SJSA1 (cell line): ENCODE measurements around the gene SHROOM3. TPM values are rescaled to one million over a fixed set of nuclear protein-coding genes. Genes with fewer than 3 reads are reported as not detected.
A peak's percentile ranks its signal among the peaks of the same experiment; 100 is the strongest.

Experiments used
- DNase-seq, 2 experiments: peaks; one replicate each; pipeline ENCODE4 v3.0.0-alpha.2; 2015 to 2020; ENCODE audit warnings: low spot score in 2 of 2, low read depth in 1 of 2
- H3K27ac ChIP-seq: fragments of 250-450 bp; sonication (Bioruptor Pico); 2 replicates; pipeline ENCODE4 v1.5.1; 2020; ENCODE audit warnings: mild to moderate bottlenecking, moderate library complexity
- H3K27me3 ChIP-seq: fragments of 250-450 bp; sonication (Bioruptor Pico); replicated peaks from 2 replicates; pipeline ENCODE4 v1.5.1; 2020; ENCODE audit warnings: mild to moderate bottlenecking, moderate library complexity
- H3K36me3 ChIP-seq: fragments of 250-450 bp; sonication (Bioruptor Pico); 2 replicates; pipeline ENCODE4 v1.5.1; 2020; ENCODE audit warnings: mild to moderate bottlenecking
- H3K4me1 ChIP-seq: fragments of 250-450 bp; sonication (Bioruptor Pico); replicated peaks from 2 replicates; pipeline ENCODE4 v1.6.1; 2021; ENCODE audit warnings: mild to moderate bottlenecking
- H3K4me3 ChIP-seq: fragments of 250-450 bp; sonication (Bioruptor Pico); 2 replicates; pipeline ENCODE4 v1.5.1; 2020; ENCODE audit warnings: mild to moderate bottlenecking
- H3K9me3 ChIP-seq: fragments of 250-450 bp; sonication (Bioruptor Pico); replicated peaks from 2 replicates; pipeline ENCODE4 v1.5.1; 2020; ENCODE audit warnings: mild to moderate bottlenecking
- total RNA-seq: library from RNA; depleted of rRNA; stranded (reverse); fragments of >200 nt; shearing (Covaris generic); gene quantifications from 2 replicates; pipeline ENCODE4 v1.2.3, GENCODE V29; 2014

Gene SHROOM3
- total RNA-seq, 1 experiment from 2014 or later = 18.7 TPM

DNA sequence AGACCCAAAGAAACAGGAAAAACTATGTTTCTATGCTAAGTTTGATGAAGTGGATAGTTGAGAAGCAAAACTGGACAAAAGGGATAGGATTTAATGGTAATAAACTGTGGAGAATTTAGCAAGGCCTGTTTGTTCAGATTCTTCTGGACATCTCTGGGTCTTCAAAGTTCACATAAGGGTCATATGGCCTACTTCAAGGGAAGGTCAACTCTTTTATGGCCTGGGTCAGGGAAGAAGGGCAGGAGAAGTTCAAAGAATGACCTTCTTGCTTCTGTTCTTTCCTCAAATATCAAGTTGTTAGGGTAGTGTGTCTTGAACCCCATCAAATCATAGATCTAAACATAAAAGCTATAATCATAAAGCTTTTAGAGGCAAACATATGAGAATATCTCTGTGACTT lies 360.2 kb downstream of the SHROOM3 start:
- Histone ChIP-seq H3K4me1 (no peaks in the 10 kb centered on the region), H3K9me3 (no peaks in the 10 kb centered on the region), H3K36me3 (no peaks in the 10 kb centered on the region; the same call in 1 of the 2 replicates), H3K4me3 (no peak overlapping the region), H3K27ac (no peak overlapping the region), H3K27me3 (no peaks in the 10 kb centered on the region)
- DNase-seq = no peak

DNA sequence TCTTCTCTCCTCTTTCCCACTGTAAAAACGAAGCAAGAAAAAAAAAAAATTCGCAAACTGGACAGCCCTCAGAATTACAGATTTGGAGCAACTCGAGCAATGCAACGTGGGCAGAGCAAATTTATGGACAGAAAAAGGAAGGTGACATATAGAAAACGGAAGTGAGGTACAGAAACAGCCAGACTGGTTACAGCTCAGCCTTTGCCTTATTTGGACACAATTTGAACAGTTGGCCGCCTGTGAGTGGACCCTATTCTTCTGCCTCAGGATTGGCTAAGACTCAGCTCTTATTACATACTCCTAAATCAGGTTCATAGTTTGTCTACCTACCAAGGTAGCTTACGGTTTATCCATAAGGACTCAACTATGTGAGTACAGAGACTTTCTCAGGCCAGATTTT lies 364.1 kb downstream of the SHROOM3 start:
- no peak overlapping the region for H3K4me3 ChIP-seq
- H3K27me3 ChIP-seq = no peaks in the 10 kb centered on the region
- H3K4me1 ChIP-seq = peaks cover 17% of the 10 kb centered on the region
- H3K36me3 ChIP-seq = no peaks in the 10 kb centered on the region
- no peaks in the 10 kb centered on the region for H3K9me3 ChIP-seq
- DNase-seq = no peak
- H3K27ac ChIP-seq = no peak overlapping the region

DNA sequence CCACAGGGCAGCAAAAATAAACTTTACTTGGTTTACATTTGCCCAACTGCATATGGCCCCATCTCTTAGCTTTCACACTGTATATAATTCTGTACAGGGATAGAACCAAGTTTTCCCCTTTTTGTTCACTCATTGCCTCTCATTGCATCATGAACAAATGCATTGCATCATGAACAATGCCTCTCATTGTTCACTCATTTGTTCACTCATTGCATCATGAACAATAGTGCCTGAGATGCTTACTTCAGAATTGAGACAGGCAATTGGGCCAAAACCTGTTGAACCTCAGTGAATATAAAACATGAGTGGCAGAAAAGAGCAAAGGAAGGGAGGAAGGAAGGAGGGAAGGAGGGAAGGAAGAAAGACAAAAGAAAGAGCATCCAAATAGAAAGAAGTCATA lies 364.7 kb downstream of the SHROOM3 start:
- no peaks in the 10 kb centered on the region for H3K9me3 ChIP-seq
- no peaks in the 10 kb centered on the region for H3K36me3 ChIP-seq
- DNase-seq = no peak
- H3K4me3 ChIP-seq = no peak overlapping the region
- H3K27me3 ChIP-seq = no peaks in the 10 kb centered on the region
- H3K27ac ChIP-seq = no peak overlapping the region
- H3K4me1 ChIP-seq = peaks cover 22% of the 10 kb centered on the region

DNA sequence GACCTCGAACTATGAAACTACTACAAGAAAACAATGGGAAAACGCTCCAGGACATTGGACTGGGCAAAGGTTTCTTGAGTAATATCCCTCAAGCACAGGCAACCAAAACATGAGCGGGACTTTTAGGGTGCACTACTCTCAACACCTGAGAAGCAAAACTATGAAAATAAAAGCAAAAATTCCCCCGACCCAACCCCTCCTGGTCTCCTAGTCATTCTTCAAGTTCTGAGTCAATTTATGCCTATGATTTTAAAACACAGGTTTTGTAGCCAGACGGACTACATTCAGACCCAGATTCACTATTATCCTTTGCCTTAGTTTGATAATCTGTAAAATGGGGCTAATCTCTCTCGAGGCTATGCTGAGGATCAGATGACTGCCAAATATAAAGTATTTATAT lies 365.9 kb downstream of the SHROOM3 start:
- no peaks in the 10 kb centered on the region for H3K9me3 ChIP-seq
- H3K36me3 ChIP-seq = no peaks in the 10 kb centered on the region
- H3K27ac ChIP-seq = no peak overlapping the region
- H3K27me3 ChIP-seq = no peaks in the 10 kb centered on the region
- peaks cover 24% of the 10 kb centered on the region for H3K4me1 ChIP-seq
- no peak for DNase-seq
- H3K4me3 ChIP-seq = no peak overlapping the region

DNA sequence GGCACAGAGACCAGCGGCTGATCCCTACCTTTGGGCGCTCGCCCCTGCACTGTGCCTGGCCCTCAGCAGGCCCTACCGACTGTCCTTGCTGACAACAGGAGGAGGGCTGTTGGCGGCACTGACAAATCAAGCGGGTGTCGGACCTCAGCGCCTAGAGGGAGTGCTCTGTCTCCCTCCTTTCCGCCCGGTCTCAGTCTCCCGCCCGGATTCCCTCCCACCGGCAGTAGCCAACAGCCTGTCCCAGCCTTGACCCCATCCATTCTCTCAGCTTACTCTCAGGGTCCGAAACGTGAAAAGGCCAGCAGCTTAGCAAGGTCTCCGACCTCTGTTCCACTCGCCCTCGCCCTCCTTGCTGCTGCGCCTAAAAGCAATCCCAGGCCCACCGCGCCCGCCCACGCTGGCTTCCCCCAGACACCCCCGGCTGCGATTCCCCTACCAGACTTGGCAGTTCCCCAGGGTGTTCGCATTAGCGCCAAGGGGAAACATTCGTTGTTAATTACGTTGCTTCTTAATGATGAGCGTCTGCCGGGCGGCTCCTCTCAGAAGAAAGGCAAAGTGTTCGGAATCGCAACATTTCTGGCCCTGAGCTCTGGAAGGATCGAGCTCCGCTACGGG lies 366.7 kb downstream of the SHROOM3 start:
- Histone ChIP-seq H3K4me3 (no peak overlapping the region), H3K27me3 (no peaks in the 10 kb centered on the region), H3K36me3 (no peaks in the 10 kb centered on the region), H3K9me3 (no peaks in the 10 kb centered on the region), H3K4me1 (peaks cover 24% of the 10 kb centered on the region), H3K27ac (no peak overlapping the region)
- DNase-seq = no peak

DNA sequence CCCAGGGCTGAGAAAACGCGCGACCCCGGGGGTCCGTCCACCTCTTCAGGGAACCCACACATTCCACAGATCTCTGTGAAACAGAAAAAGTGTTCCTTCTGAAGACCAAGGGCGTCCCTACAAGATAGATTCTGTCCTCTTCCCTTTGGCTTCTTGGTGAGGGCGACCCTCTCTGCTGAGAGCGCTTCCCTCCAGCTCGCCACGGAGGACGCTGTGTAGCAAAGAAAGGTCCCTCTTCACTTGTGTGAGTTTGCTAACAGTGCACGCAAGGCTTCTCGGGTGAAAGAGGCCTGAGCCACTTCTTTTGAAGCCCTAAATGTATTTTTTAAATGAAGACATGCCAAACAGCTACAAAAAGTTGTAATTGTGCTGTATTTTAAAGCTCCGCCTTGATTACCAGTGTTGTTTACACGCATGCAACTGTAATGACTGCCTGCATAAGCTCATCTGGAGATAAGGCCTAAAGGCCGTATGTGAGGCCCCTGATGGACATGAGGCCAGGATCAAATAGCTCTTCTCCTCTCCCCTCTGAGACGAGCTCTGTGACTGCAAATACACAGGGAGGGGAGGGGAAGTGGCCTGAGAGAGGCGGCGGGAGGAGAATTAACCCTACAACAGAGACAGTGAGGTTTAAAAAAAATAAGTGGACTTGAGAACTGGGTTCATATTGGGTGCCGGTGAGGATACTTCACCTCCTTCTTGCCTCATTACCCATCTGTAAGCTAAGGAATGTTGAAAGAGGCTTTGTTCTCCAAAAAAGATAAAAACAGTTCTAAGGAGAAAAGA lies 367.4 kb downstream of the SHROOM3 start:
- no peaks in the 10 kb centered on the region for H3K36me3 ChIP-seq
- H3K27ac ChIP-seq = peak overlapping the region; percentile 27
- no peak for DNase-seq
- peaks cover 24% of the 10 kb centered on the region for H3K4me1 ChIP-seq
- no peak overlapping the region for H3K4me3 ChIP-seq
- no peaks in the 10 kb centered on the region for H3K9me3 ChIP-seq
- H3K27me3 ChIP-seq = no peaks in the 10 kb centered on the region

DNA sequence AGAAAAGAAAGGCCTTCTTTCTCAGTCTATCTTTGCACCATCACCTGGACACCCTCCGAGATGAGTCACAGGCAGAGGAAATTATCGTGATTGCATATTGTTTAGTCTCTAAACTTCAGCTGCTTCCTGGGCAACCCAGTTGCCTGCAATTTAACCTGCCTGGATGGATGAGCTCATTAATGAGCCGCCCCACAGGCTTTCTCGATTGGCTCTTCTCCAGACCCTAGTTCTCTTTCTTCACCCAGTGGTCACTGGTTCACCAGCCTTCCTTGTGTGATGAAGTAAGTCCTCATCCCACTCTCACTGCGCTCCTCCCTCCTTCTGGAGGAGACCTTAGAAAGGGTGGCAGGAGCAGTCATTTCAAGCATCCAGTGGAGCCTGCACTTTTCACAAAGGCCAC lies 368.5 kb downstream of the SHROOM3 start:
- Histone ChIP-seq H3K9me3 (no peaks in the 10 kb centered on the region), H3K36me3 (no peaks in the 10 kb centered on the region), H3K4me3 (no peak overlapping the region), H3K27me3 (no peaks in the 10 kb centered on the region), H3K27ac (peak overlapping the region; percentile 62), H3K4me1 (peaks cover 24% of the 10 kb centered on the region)
- peak; percentile 68 to 73 for DNase-seq

DNA sequence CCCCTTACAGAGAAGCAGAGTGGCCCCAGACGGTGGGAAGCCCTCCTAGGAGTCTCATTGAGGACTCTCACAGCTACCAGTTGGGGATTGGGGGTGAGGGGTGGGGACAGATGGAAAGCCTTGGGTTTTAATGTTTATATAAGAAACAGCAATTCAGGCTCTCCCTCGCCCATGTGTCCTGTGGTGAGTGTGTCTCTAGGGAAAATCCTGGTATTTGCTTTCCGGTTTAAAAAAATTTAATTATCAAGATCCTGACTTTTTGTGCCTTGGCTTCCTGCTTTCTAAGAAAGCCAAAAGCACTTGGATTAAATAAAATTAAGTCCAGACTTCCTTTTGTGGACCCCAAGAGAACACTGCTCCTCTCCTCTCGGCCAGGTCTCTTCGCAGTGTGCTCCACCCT lies 369.1 kb downstream of the SHROOM3 start:
- Histone ChIP-seq H3K36me3 (no peaks in the 10 kb centered on the region), H3K9me3 (no peaks in the 10 kb centered on the region), H3K4me1 (peaks cover 24% of the 10 kb centered on the region), H3K27ac (peak overlapping the region; percentile 62), H3K4me3 (no peak overlapping the region), H3K27me3 (no peaks in the 10 kb centered on the region)
- peak in 1 of 2 experiments; percentile 50 for DNase-seq

DNA sequence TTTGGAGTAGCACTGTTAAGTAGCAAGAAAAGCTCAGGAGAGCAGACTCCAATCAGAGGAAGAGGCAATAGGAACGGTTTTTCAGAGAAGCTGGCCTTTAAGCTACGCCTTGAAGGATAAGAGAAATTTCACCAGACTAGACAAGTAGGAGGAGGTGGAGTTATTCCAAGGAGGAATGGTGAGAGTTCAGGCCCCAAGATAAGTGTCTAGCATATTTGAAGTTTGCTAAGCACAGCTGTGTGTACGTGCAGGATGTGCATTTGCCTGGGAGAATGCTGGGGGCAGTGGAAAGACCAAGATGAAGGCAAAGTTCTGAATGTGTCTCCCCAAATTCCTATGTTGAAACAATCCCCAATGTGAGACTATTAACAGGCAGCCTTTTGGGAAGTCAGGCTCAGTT lies 371.3 kb downstream of the SHROOM3 start:
- no peaks in the 10 kb centered on the region for H3K36me3 ChIP-seq
- H3K27me3 ChIP-seq = no peaks in the 10 kb centered on the region
- no peaks in the 10 kb centered on the region for H3K9me3 ChIP-seq
- no peak overlapping the region for H3K27ac ChIP-seq
- H3K4me3 ChIP-seq = no peak overlapping the region
- H3K4me1 ChIP-seq = peaks cover 24% of the 10 kb centered on the region
- DNase-seq = no peak

DNA sequence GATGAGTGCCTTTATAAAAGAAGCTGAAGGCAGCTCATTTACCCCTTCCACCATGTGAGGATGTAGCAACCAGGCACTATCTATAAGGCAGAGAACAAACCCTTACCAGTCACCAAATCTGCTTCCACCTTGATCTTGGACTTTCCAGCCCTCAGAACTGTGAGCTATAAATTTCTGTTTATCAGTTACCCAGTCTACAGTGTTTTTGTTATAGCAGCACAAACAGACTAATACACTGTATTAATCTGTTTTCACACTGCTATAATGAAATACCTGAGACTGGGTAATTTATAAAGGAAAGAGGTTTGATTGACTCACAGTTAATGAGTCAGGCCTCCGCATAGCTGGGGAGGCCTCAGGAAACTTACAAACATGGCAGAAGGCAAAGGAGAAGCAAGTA lies 371.7 kb downstream of the SHROOM3 start:
- Histone ChIP-seq H3K9me3 (no peaks in the 10 kb centered on the region), H3K27me3 (no peaks in the 10 kb centered on the region), H3K4me3 (no peak overlapping the region), H3K36me3 (no peaks in the 10 kb centered on the region), H3K4me1 (peaks cover 28% of the 10 kb centered on the region), H3K27ac (no peak overlapping the region)
- DNase-seq = no peak

DNA sequence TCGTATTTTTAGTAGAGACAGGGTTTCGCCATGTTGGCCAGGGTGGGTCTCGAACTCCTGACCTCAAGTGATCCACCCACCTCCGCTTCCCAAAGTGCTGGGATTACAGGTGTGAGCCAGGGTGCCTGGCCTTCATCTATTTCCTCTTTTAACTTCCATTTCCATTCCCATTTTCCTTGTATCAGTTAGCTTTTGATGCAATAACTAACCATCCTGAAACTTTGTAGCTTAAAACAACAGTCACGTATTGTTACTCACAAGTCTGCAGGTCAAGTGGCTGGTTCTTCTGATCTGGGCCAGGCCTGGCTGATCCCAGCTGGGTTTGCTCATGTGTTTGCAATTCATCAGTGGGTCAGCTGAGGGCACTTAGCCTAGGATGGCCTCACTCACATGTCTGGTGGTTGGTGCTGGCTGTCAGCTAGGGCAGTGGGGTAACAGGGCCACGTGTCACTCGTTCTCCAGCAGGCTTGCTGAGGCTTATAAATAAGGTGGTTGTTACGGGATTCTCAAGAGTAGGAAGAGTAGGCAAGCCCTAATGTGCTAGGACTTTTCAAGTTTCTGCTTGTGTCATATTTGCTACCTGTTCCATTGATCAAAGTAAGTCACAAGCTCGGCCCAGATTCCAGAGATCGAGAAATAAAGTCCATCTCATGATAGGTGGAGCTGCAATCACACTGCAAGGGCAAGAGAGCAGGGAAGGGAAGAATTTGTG lies 374.7 kb downstream of the SHROOM3 start:
- DNase-seq = no peak
- H3K27me3 ChIP-seq = no peaks in the 10 kb centered on the region
- H3K4me3 ChIP-seq = no peak overlapping the region
- no peaks in the 10 kb centered on the region for H3K9me3 ChIP-seq
- no peaks in the 10 kb centered on the region for H3K36me3 ChIP-seq
- H3K4me1 ChIP-seq = peaks cover 10% of the 10 kb centered on the region
- H3K27ac ChIP-seq = no peak overlapping the region

DNA sequence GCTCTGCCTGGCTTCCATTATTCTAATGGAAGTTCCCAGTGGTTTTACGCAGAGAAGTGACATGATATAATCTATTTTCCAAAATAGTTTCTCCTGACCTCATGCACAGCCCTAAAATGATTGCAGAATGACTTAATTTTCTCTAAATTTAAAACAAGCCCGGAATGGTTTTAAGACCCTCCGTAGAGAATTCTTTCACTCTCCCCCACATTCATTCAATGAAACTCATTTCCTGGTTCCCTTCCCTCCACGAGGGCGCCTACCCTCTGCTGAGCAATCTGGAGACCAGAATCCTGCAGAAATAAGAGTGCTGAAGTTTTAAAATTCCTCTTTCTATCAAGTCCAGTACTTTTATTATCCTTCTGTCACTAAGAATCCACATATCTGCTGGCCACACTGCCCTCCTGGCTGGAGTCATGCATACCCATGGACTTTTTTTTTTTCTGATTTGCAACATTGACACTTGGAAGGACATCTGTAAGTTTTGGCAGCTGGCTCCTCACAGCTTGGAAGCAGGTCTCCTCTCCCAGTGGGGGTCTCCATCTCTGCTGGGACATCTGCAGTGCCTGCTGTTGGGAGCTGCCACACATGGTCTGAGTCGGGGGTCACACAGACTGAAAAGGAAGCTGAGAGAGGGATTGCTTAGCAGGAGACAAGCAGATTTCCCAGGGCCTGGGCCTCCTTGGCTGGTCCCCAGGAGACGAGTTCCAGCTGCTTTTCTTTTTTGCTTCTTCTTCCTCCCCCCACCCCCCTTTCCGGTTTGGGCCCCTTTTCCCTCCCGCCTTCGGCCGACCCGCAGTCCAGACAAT lies 376.8 kb downstream of the SHROOM3 start:
- Histone ChIP-seq H3K27me3 (no peaks in the 10 kb centered on the region), H3K36me3 (no peaks in the 10 kb centered on the region), H3K4me1 (peaks cover 8% of the 10 kb centered on the region), H3K9me3 (no peaks in the 10 kb centered on the region), H3K4me3 (no peak overlapping the region), H3K27ac (no peak overlapping the region)
- DNase-seq = peak in 1 of 2 experiments; percentile 20

DNA sequence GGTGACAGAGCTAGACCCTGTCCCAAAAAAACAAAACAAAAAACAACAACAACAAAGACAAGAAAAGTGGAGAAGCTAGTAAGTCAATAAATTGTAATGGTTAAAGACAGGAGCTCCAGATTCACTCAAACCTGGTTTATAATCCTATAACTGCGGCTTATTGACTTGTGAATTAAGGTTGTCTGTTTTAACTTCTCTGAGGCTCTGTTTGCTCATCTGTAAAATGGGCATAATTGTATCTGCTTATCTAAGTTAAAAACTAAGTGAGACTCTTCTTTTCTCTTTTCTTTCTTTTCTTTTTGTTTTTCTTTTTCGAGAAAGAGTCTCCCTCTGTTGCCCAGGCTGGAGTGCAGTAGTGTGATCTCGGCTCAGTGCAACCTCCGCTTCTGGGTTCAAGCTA lies 378.0 kb downstream of the SHROOM3 start:
- Histone ChIP-seq H3K27me3 (no peaks in the 10 kb centered on the region), H3K27ac (no peak overlapping the region), H3K36me3 (no peaks in the 10 kb centered on the region)

More for the DNA sequence above, 378.0 kb downstream of the SHROOM3 start:
- Histone ChIP-seq H3K9me3 (no peaks in the 10 kb centered on the region), H3K4me1 (peaks cover 8% of the 10 kb centered on the region), H3K4me3 (no peak overlapping the region)
- DNase-seq = no peak
